Sigmoid colon (tissue), 3 donors: ENCODE results near the gene UCN.

Experiments used
- CTCF ChIP-seq, 4 experiments: fragments of 450-650 bp in 3 of 4; fragments of 200-600 bp in 1 of 4; IDR thresholded peaks; one replicate each; pipeline ENCODE4 v1.5.1; 2016 to 2019; ENCODE audit warnings: antibody characterized with exemption in 4 of 4, mild to moderate bottlenecking in 3 of 4, moderate library complexity in 2 of 4
- POLR2A ChIP-seq, 2 donors: fragments of 450-650 bp; IDR thresholded peaks; one replicate each; pipeline ENCODE4 v1.6.1; 2016; ENCODE audit warnings: antibody characterized with exemption in 2 of 2, mild to moderate bottlenecking in 2 of 2, moderate library complexity in 2 of 2

- TF ChIP-seq POLR2A (IDR thresholded peaks at IDR 0.05), result no peak
- TF ChIP-seq CTCF (IDR thresholded peaks at IDR 0.05), result no peak
Observed at GRCh38 chr2:27322301-27322765, 14.1 kb upstream of the UCN start.
